ENCODE data around the gene RBM12.

GRCh38 chr20:35662551-35662950, 2.1 kb downstream of the RBM12 start:
- TF ChIP-seq SP1 (IDR thresholded peaks at IDR 0.05), result no peak
- TF ChIP-seq FOXA1 (IDR thresholded peaks at IDR 0.05), result no peak
- TF ChIP-seq NFRKB (IDR thresholded peaks at IDR 0.05), result no peak
- TF ChIP-seq ARNT (IDR thresholded peaks at IDR 0.05), result no peak
- no peak for TF ChIP-seq ELF4 (IDR thresholded peaks at IDR 0.05)
- no peak for TF ChIP-seq SUZ12 (IDR thresholded peaks at IDR 0.05)
- TF ChIP-seq BHLHE40 (IDR thresholded peaks at IDR 0.05; ENCODE audit: borderline replicate concordance), result no peak
- TF ChIP-seq FOXK2 (IDR thresholded peaks at IDR 0.05), result no peak
- TF ChIP-seq TARDBP (IDR thresholded peaks at IDR 0.05), result no peak
- no peak for TF ChIP-seq FOXM1 (IDR thresholded peaks at IDR 0.05; ENCODE audit: borderline replicate concordance)
- no peak for TF ChIP-seq HDGF (IDR thresholded peaks at IDR 0.05; ENCODE audit: borderline replicate concordance)
